Coronary artery (tissue), 2 donors: ENCODE results near the gene SCLT1.

Experiments used
- DNase-seq: peaks from one replicate; pipeline ENCODE4 v3.0.0-alpha.2; 2017; ENCODE audit warnings: low spot score
- H3K27ac ChIP-seq, 2 donors: fragments of 200-600 bp; sonication (generic); one replicate each; pipeline ENCODE4 v1.5.1; 2016 to 2019
- H3K4me3 ChIP-seq: fragments of 200-600 bp; sonication (generic); 2 replicates; pipeline ENCODE4 v1.5.1; 2016; ENCODE audit warnings: mild to moderate bottlenecking, moderate library complexity
- CTCF ChIP-seq: fragments of 200-600 bp; sonication (generic); IDR thresholded peaks from one replicate; pipeline ENCODE4 v1.5.1; 2019; ENCODE audit warnings: antibody characterized with exemption

Gene SCLT1

GRCh38 chr4:128950796-128951195 is 142.5 kb downstream of the SCLT1 start:
- no peak for TF ChIP-seq CTCF
- no peak overlapping the region for H3K27ac ChIP-seq
- DNase-seq, result no peak

GRCh38 chr4:128946916-128947315 is 146.4 kb downstream of the SCLT1 start:
- Histone ChIP-seq H3K27ac (no peak overlapping the region), H3K4me3 (no peak overlapping the region)
- TF ChIP-seq CTCF, result no peak
- no peak for DNase-seq

More at GRCh38 chr4:128950796-128951195, 142.5 kb downstream of the SCLT1 start:
- H3K4me3 ChIP-seq, result no peak overlapping the region

GRCh38 chr4:128942607-128943006 is 150.7 kb downstream of the SCLT1 start:
- no peak for DNase-seq
- H3K27ac ChIP-seq, result no peak overlapping the region
- no peak for TF ChIP-seq CTCF

GRCh38 chr4:128940971-128941370 is 152.4 kb downstream of the SCLT1 start:
- H3K27ac ChIP-seq, result no peak overlapping the region
- TF ChIP-seq CTCF, result no peak
- DNase-seq, result no peak
- no peak overlapping the region for H3K4me3 ChIP-seq

More at GRCh38 chr4:128942607-128943006, 150.7 kb downstream of the SCLT1 start:
- no peak overlapping the region for H3K4me3 ChIP-seq

GRCh38 chr4:128930051-128930450 is 163.3 kb downstream of the SCLT1 start:
- TF ChIP-seq CTCF, result no peak
- DNase-seq, result no peak
- H3K4me3 ChIP-seq, result no peak overlapping the region
- H3K27ac ChIP-seq, result no peak overlapping the region

- Histone ChIP-seq H3K27ac (no peak overlapping the region), H3K4me3 (no peak overlapping the region)
- TF ChIP-seq CTCF, result no peak
- DNase-seq, result no peak
Measured at GRCh38 chr4:128924951-128925350, 168.4 kb downstream of the SCLT1 start.

- no peak for DNase-seq
- no peak for TF ChIP-seq CTCF
- H3K4me3 ChIP-seq, result no peak overlapping the region
Measured at GRCh38 chr4:128921954-128922353, 171.4 kb downstream of the SCLT1 start.

More at GRCh38 chr4:128921954-128922353, 171.4 kb downstream of the SCLT1 start:
- no peak overlapping the region for H3K27ac ChIP-seq
